Right kidney (tissue), 1 donor: ENCODE results near the gene JAZF1.

Experiments used
- DNase-seq: peaks from one replicate; pipeline ENCODE4 v3.0.0-alpha.2; 2016

The JAZF1 gene

GRCh38 chr7:28136885-28137284 lies 43.7 kb downstream of the JAZF1 start:
- DNase-seq: no peak

GRCh38 chr7:28136420-28136819 lies 44.2 kb downstream of the JAZF1 start:
- no peak for DNase-seq

GRCh38 chr7:28135760-28136159 lies 44.8 kb downstream of the JAZF1 start:
- no peak for DNase-seq

GRCh38 chr7:28135315-28135714 lies 45.3 kb downstream of the JAZF1 start:
- no peak for DNase-seq

- DNase-seq: no peak
Measured at GRCh38 chr7:28133872-28134271, 46.7 kb downstream of the JAZF1 start.

- DNase-seq: no peak
Measured at GRCh38 chr7:28132959-28133870, 47.4 kb downstream of the JAZF1 start.

- no peak for DNase-seq
Measured at GRCh38 chr7:28130277-28130676, 50.3 kb downstream of the JAZF1 start.

- DNase-seq: no peak
Measured at GRCh38 chr7:28128608-28129007, 52.0 kb downstream of the JAZF1 start.

- DNase-seq: no peak
Measured at GRCh38 chr7:28126410-28127041, 54.1 kb downstream of the JAZF1 start.

GRCh38 chr7:28125431-28126409 lies 54.9 kb downstream of the JAZF1 start:
- DNase-seq: no peak

- no peak for DNase-seq
Measured at GRCh38 chr7:28124413-28124812, 56.2 kb downstream of the JAZF1 start.

- no peak for DNase-seq
Measured at GRCh38 chr7:28123752-28124151, 56.8 kb downstream of the JAZF1 start.

- no peak for DNase-seq
Measured at GRCh38 chr7:28121496-28121895, 59.1 kb downstream of the JAZF1 start.

- no peak for DNase-seq
Measured at GRCh38 chr7:28116041-28116440, 64.6 kb downstream of the JAZF1 start.

GRCh38 chr7:28115261-28115660 lies 65.3 kb downstream of the JAZF1 start:
- DNase-seq: no peak

GRCh38 chr7:28114056-28114455 lies 66.5 kb downstream of the JAZF1 start:
- DNase-seq: no peak

GRCh38 chr7:28112883-28113540 lies 67.6 kb downstream of the JAZF1 start:
- no peak for DNase-seq

- DNase-seq: no peak
Measured at GRCh38 chr7:28112467-28112866, 68.1 kb downstream of the JAZF1 start.

- no peak for DNase-seq
Measured at GRCh38 chr7:28112012-28112411, 68.6 kb downstream of the JAZF1 start.

- DNase-seq: no peak
Measured at GRCh38 chr7:28110427-28111012, 70.1 kb downstream of the JAZF1 start.

- no peak for DNase-seq
Measured at GRCh38 chr7:28108747-28109146, 71.8 kb downstream of the JAZF1 start.

GRCh38 chr7:28107960-28108359 lies 72.6 kb downstream of the JAZF1 start:
- DNase-seq: no peak
